ENCODE measurements around the gene FTCD. TPM values are rescaled to one million over a fixed set of nuclear protein-coding genes. Genes with fewer than 3 reads are reported as not detected.

The FTCD gene
- polyA plus RNA-seq, 1 experiment: 0.06 TPM

DNA sequence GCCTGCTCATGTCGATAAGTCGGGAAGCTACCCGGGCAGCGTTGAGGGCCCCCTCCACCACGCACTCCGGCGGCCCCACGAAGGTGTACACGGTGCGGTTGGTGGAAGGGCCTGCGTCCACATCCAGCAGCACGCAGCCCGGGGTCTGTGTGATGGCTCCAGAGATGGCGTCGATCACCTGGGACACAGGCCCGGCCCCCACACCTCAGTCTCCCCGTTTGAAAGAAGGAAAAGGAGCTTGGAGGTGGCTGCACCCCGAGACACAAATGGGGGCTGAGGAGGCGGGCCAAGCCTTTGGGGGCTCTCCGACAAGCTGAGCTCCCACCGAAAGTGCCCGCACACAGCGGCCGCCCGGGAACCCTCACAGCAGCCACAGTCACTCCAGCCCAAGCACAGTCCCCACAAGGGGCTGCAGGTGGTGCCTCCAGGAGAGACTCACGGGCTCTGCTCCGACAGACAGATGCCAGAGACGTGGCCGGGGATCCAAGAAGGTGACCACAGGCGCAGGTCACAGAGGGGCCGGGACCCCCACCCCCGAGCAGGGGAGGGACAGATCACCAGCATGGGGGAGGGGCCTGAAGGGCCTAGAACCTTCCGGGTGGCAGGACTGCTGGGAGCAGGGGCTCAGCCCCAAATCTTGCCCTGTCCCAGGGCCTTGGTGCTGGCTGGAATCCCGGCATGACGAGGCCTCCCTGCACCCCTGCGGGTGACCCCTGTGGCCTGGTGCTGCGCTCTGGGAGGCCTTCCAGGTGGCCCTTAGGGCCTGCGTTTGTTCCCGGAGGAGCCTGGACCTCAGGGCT lies 1.0 kb downstream of the FTCD start:
- no peak overlapping the region for H3K4me3 ChIP-seq (ENCODE audit: low read depth, low read length)
- POLR2A ChIA-PET: no interaction called here
- no peaks in the 10 kb centered on the region; the same call in 1 of the 2 replicates for H3K36me3 ChIP-seq (ENCODE audit: control insufficient read depth, insufficient read depth, low read length)
- TF ChIP-seq, protein P1, sequence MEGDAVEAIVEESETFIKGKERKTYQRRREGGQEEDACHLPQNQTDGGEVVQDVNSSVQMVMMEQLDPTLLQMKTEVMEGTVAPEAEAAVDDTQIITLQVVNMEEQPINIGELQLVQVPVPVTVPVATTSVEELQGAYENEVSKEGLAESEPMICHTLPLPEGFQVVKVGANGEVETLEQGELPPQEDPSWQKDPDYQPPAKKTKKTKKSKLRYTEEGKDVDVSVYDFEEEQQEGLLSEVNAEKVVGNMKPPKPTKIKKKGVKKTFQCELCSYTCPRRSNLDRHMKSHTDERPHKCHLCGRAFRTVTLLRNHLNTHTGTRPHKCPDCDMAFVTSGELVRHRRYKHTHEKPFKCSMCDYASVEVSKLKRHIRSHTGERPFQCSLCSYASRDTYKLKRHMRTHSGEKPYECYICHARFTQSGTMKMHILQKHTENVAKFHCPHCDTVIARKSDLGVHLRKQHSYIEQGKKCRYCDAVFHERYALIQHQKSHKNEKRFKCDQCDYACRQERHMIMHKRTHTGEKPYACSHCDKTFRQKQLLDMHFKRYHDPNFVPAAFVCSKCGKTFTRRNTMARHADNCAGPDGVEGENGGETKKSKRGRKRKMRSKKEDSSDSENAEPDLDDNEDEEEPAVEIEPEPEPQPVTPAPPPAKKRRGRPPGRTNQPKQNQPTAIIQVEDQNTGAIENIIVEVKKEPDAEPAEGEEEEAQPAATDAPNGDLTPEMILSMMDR (IDR thresholded peaks at IDR 0.05; ENCODE audit: insufficient read depth, low read depth, low read length): no peak
- no peak for DNase-seq (ENCODE audit: low read depth)
- CTCF ChIA-PET: interaction anchor here (1.3 to 1.8 kb wide), 3 partner anchors 46 to 73 kb away, joined by 3 to 6 read pairs (median 5); no protein-coding TSS in a partner anchor
- no peaks in the 10 kb centered on the region for H3K27me3 ChIP-seq (ENCODE audit: control insufficient read depth, insufficient read depth, low read length)

DNA sequence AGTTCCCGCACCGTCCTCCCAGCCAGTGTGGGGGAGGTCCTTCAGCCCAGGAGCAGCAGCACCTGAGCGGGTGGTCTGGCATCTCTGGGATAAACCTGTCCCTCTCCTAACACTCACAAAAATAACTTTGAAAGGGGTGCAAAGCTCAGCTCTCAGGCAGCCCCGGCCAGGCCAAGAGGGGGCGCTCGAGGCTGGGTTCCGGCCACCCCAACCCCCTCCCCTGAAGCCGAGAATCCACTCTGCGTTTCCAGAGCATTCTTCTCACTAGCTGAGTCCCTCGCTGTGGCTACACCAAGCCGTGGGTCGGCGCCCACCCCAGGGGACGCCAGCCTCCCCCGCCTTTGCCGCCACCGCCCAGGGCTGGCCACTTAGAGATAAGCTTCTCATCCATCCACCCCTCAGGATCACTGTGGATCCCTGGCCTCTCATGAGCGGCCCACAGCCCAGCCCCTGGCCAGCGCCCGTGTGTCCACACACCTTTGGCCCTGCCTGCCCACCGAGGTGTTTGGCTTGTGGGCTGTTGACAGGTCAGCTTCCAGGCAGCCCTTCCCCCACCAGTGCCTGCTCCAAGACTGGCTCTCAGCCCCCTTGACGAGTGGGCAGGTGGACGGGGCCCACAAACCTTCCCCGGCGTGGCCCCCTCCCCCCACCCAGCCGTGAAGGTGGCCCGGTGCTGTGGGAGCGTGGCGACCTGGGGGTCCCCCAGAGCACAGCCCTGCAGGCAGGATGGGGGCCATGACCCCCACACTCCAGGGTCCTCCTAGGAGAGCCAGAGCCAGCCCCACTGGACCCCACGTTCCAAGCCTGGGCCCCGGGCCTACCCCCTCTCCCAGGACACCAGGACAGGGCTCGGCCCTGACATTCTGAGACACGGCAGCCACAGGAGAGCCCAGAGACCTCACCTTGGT lies 1.9 kb downstream of the FTCD start:
- no peak overlapping the region for H3K4me3 ChIP-seq (ENCODE audit: low read depth, low read length)
- TF ChIP-seq, protein P1 (IDR thresholded peaks at IDR 0.05; ENCODE audit: insufficient read depth, low read depth, low read length): peak; percentile 91
- no peak for DNase-seq (ENCODE audit: low read depth)
- POLR2A ChIA-PET: no interaction called here
- CTCF ChIA-PET: interaction anchor here (0.6 to 1.9 kb wide), 18 partner anchors 10 to 217 kb away, joined by 3 to 21 read pairs (median 3); no protein-coding TSS in a partner anchor
- no peaks in the 10 kb centered on the region; the same call in 1 of the 2 replicates for H3K36me3 ChIP-seq (ENCODE audit: control insufficient read depth, insufficient read depth, low read length)
- no peaks in the 10 kb centered on the region for H3K27me3 ChIP-seq (ENCODE audit: control insufficient read depth, insufficient read depth, low read length)

DNA sequence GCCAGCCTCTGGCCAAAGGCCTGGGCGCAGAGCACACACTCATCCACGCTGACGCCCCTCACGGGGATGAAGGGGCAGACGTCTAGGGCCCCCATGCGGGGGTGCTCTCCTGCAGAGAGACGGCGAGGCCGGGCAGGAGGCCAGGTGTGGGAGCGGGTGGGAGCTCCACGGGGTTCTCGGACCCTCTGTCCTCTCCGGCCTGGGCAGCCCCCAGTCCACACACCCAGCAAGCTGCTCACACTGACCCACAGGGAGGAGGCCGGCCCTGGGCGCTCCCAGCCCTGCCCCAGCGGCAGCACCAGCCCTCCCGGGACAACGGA lies 2.5 kb downstream of the FTCD start:
- H3K4me3 ChIP-seq (ENCODE audit: low read depth, low read length): no peak overlapping the region
- DNase-seq (ENCODE audit: low read depth): no peak
- H3K27me3 ChIP-seq (ENCODE audit: control insufficient read depth, insufficient read depth, low read length): no peaks in the 10 kb centered on the region
- POLR2A ChIA-PET: no interaction called here
- CTCF ChIA-PET: interaction anchor here (0.6 to 1.9 kb wide), 17 partner anchors 10 to 216 kb away, joined by 3 to 21 read pairs (median 3); no protein-coding TSS in a partner anchor
- no peaks in the 10 kb centered on the region; the same call in 1 of the 2 replicates for H3K36me3 ChIP-seq (ENCODE audit: control insufficient read depth, insufficient read depth, low read length)
- TF ChIP-seq, protein P1 (IDR thresholded peaks at IDR 0.05; ENCODE audit: insufficient read depth, low read depth, low read length): no peak

DNA sequence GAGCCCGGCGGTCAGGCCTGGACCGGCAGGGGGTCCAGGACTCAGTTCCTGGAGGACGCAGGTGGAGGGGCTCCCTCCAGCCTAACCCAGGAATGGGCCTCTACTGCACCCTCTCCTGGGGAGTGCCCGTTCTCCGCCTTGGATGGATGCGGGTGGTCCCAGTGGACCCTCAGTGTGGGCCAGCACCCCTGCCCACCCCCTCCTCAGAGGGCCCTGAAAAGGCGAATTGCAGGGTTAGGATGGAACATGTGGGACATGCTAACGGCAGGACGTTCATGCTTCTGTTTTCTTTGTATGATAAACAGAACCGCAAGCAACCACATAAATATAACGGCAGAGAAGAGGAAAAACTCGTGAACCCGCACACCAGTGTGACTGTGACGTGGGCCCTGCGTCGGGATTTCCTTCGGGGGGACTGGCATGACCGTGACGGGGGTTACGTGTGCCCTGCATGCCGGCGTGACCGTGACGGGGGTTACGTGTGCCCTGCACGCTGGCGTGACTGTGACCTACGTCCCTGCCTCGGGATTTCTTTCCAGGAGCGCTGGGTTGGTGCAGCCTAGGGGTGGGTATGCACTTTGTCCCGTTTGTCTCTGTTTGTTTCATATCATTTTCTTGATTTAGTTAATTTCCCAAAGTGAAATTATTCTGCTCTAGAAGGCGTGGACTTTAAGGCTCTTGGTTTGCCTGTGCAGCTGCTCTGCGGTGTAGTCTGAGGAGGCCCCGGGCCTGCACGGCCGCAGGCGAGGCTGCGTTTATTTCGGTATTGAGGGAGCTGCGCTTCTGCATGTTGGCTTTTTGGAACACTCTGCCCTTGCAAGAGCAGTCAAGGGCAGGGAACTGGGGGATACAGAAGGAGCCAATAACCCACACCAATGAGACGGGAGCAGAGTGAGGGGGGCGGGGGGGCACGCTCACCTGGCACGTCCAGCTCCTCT lies 3.1 kb downstream of the FTCD start:
- DNase-seq (ENCODE audit: low read depth): no peak
- ChIA-PET CTCF (interaction anchor here (0.6 to 1.9 kb wide), 17 partner anchors 9 to 216 kb away, joined by 3 to 21 read pairs (median 3); no protein-coding TSS in a partner anchor), POLR2A (no interaction called here)
- H3K36me3 ChIP-seq (ENCODE audit: control insufficient read depth, insufficient read depth, low read length): no peaks in the 10 kb centered on the region
- H3K27me3 ChIP-seq (ENCODE audit: control insufficient read depth, insufficient read depth, low read length): no peaks in the 10 kb centered on the region
- TF ChIP-seq, protein P1 (IDR thresholded peaks at IDR 0.05; ENCODE audit: insufficient read depth, low read depth, low read length): no peak
- H3K4me3 ChIP-seq (ENCODE audit: low read depth, low read length): no peak overlapping the region

Measured in BJ (cell line).